ENCODE data around the gene TTC12. TPM values are rescaled to one million over a fixed set of nuclear protein-coding genes. Genes with fewer than 3 reads are reported as not detected.

TTC12 gene
- total RNA-seq, 2 donors from 2014 or later: 22.3 to 134 TPM

GRCh38 chr11:113286509-113287497 is 27.6 kb upstream of the TTC12 start:
- no peaks in the 10 kb centered on the region for H3K4me1 ChIP-seq
- no peaks in the 10 kb centered on the region for H3K9me3 ChIP-seq
- intact Hi-C loops (cut with DNase I): loop anchor here (5.0 to 10.0 kb wide), 2 partner anchors 700 to 992 kb away; no protein-coding TSS in a partner anchor
- ATAC-seq (no peak), DNase-seq (no peak)
- no peak overlapping the region for H3K27ac ChIP-seq
- H3K4me3 ChIP-seq: no peak overlapping the region
- no peaks in the 10 kb centered on the region for H3K27me3 ChIP-seq
- TF ChIP-seq POLR2A (IDR thresholded peaks at IDR 0.05) (no peak), CTCF (IDR thresholded peaks at IDR 0.05) (no peak)
- WGBS, 2 donors: 68% methylated on average over 11 of the region's 11 CpGs
- H3K36me3 ChIP-seq (replicated peaks in 1 of 2; ENCODE audit: insufficient read depth in 1 of 2, low read depth in 2 of 2): no peaks in the 10 kb centered on the region

DNA sequence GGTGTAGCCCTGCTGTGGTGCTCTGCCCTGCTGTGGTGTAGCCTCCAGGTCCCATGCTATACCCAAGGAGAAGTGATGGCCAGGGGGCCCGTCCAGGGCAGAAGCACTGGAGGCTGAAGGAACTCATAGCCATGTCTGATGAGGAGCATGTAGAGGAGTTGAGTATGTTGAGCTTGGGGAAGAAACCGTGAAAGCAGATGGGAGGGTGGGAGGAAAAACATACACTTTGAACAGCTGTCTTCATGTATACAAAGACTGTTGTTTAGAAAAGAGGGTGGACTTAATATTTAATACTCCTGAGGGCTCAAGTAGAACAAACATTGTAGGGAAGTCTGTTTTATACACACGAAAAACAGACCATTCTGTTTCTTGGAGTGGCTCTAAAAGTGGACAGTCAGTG is 26.6 kb upstream of the TTC12 start:
- no peak for TF ChIP-seq CTCF (IDR thresholded peaks at IDR 0.05)
- no peak for TF ChIP-seq POLR2A (IDR thresholded peaks at IDR 0.05)
- ATAC-seq: no peak

GRCh38 chr11:113288286-113288863 is 26.0 kb upstream of the TTC12 start:
- no peak for TF ChIP-seq POLR2A (IDR thresholded peaks at IDR 0.05)
- no peak for TF ChIP-seq CTCF (IDR thresholded peaks at IDR 0.05)
- ATAC-seq (no peak), DNase-seq (no peak)
- H3K36me3 ChIP-seq (replicated peaks in 1 of 2; ENCODE audit: insufficient read depth in 1 of 2, low read depth in 2 of 2): no peaks in the 10 kb centered on the region
- no peak overlapping the region for H3K4me3 ChIP-seq
- WGBS, 2 donors: 49 to 51% methylated on average over 3 to 6 of the region's 6 CpGs
- no peak overlapping the region for H3K27ac ChIP-seq
- no peaks in the 10 kb centered on the region for H3K9me3 ChIP-seq
- intact Hi-C loops (cut with DNase I): loop anchor here (5.0 to 10.0 kb wide), 2 partner anchors 701 to 994 kb away; no protein-coding TSS in a partner anchor
- H3K4me1 ChIP-seq: no peaks in the 10 kb centered on the region
- H3K27me3 ChIP-seq: no peaks in the 10 kb centered on the region

More for the DNA sequence above, 26.6 kb upstream of the TTC12 start:
- no peaks in the 10 kb centered on the region for H3K27me3 ChIP-seq
- DNase-seq: no peak
- WGBS, 2 donors: 35 to 39% methylated on average over 3 of the region's 3 CpGs
- H3K9me3 ChIP-seq: no peaks in the 10 kb centered on the region
- H3K27ac ChIP-seq: no peak overlapping the region
- H3K4me1 ChIP-seq: no peaks in the 10 kb centered on the region
- H3K4me3 ChIP-seq: no peak overlapping the region
- intact Hi-C loops (cut with DNase I): loop anchor here (5.0 to 10.0 kb wide), 2 partner anchors 700 to 993 kb away; no protein-coding TSS in a partner anchor
- no peaks in the 10 kb centered on the region for H3K36me3 ChIP-seq (replicated peaks in 1 of 2; ENCODE audit: insufficient read depth in 1 of 2, low read depth in 2 of 2)

DNA sequence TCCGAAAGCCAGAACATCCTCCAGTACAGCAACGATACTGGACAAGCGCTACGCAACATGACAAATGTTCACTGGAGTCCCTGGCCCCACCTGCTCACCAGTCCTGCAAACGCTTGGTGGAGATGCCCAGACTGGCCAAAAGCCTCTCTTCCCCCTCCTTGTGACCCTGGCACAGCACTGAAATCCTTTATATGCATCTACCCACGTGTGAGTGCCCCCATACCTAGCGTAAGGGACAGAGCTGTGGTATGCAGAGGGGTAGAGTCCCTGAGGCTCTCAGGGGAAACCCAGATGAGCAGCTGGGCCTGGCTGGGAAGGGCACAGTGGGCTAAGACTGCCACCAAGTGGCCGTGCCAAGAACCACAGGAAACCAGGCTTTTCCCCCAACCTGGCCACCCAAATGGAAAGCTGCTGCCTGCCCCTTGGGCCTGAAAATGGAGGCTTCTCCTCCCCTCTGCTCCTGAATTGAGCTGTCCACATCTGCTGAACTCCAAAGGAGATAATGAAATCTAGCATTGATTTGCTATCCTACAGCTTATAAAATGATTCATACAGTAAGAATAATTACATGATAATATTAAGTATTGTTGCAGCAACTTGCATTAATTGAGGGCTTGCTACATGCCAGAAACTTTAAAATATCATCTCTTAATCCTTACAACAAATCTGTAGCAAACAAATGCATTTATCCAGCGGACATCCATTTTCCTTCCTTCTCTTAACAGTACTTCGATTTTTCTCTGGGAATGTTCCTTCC is 24.8 kb upstream of the TTC12 start:
- TF ChIP-seq POLR2A (IDR thresholded peaks at IDR 0.05) (no peak), CTCF (IDR thresholded peaks at IDR 0.05) (peak; percentile 78 to 92 (median 87))
- ATAC-seq (peak; percentile 88), DNase-seq (peak; percentile 57 to 71 (median 63))
- WGBS, 2 donors: 21 to 35% methylated on average over 6 to 8 of the region's 10 CpGs
- no peak overlapping the region for H3K27ac ChIP-seq
- no peaks in the 10 kb centered on the region for H3K4me1 ChIP-seq
- H3K9me3 ChIP-seq: no peaks in the 10 kb centered on the region
- intact Hi-C loops (cut with DNase I): loop anchor here (5.0 to 10.0 kb wide), 2 partner anchors 702 to 995 kb away; no protein-coding TSS in a partner anchor
- H3K4me3 ChIP-seq: no peak overlapping the region
- H3K36me3 ChIP-seq (replicated peaks in 1 of 2; ENCODE audit: insufficient read depth in 1 of 2, low read depth in 2 of 2): no peaks in the 10 kb centered on the region
- H3K27me3 ChIP-seq: no peaks in the 10 kb centered on the region

All from body of pancreas (tissue), 4 donors.